HG03521 (cell line): ENCODE data around the gene TTC28.

Experiments used
- ATAC-seq: cut with Tn5 transposase; IDR thresholded peaks from one replicate; pipeline ENCODE4 v1.9.1; 2021; ENCODE audit warnings: mild to moderate bottlenecking, moderate library complexity; ENCODE audit not compliant: unreplicated experiment

The TTC28 gene

DNA sequence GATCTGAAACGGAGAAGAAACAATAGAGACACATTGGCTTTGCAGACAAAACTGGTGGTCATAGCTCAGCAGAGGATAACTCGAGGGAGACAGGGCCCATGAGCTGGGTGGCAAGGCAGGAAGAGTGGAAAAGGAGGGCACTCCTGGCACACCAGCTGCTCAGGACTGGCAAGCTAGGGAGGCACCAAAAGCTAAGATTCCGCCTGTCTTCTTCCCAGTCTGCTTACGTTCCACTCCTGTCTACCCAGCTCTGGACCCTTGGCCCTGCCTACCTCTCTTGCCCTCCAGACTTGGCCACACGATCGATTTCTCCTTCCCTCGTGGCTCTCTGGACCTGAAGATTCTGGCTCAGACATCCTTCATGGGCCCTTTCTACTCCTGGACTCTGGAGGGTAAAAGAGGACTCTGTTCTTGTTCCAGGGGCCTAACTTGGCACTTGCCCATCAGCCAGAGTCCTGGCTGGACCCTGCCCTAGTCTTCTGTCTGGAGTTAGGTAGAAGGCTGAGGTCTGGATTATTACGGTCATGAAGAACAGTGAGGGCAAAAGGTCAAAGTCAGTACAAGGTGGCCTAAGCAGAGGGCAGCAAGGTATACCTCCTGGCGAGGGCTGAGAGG lies 645.4 kb downstream of the TTC28 start:
- ATAC-seq, result no peak

GRCh38 chr22:28032861-28033260 lies 646.8 kb downstream of the TTC28 start:
- no peak for ATAC-seq

DNA sequence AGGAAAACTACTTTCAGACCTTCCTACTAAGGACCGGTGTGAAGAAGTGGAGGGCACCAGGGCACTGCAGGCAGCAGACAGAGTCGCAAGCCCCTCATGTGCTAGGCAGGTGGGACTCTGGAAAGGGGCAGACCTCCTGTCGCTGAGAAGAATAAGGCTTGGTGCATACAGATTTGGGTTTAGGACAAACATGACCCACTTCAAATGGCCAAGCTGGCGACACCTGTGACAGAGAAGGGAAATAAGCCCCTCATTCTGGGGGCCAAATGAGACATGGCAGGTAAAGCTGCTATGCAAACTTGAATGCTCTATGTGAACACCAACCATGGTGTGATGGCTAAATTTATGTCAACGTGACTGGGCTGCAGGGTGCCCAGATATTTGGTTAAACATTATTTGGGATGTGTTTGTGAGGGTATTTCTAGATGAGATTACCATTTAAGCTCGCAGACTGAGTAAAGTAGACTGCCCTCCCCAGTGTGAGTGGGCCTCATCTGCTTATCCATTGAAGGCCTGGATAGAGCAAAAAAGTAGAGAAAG lies 648.2 kb downstream of the TTC28 start:
- no peak for ATAC-seq

- ATAC-seq, result no peak
Observed at GRCh38 chr22:28030473-28030872, 649.2 kb downstream of the TTC28 start.

- no peak for ATAC-seq
Observed at GRCh38 chr22:28029956-28030355, 649.7 kb downstream of the TTC28 start.

DNA sequence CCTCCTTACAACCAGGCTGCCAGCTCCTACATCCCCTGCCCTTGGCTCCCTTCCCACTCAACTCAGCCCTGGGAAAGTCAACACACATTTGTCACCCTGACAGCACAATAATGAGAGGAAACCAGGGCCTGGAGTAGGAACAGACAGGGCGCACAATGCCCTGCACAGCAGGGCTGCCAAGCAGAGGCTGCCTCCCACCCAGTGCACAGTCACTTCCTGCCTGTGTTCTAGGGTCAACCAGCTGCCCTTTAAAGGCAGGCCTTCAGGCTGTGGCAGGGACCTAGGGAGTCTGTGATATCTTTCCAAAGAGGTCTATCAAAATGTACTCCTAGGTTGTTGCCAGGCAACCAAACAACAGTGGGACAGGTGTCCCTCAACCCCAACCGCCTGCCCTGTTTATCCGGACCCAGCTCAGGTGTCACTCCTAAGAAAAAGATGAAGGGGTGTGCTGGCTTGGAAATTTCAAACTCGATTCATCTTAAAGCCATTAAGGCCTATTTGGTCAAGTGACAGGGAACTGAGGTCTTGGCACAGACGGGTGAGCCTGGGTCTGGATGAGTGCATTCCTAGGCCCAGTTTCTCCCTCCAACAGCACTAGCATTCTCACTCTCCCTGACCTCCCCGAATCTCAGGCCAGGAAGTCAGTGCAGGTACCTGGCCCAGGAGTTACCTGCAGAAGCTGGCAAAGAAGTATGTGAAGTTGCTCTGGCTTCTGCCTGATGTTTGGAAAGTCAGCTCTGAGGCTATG lies 650.3 kb downstream of the TTC28 start:
- no peak for ATAC-seq

DNA sequence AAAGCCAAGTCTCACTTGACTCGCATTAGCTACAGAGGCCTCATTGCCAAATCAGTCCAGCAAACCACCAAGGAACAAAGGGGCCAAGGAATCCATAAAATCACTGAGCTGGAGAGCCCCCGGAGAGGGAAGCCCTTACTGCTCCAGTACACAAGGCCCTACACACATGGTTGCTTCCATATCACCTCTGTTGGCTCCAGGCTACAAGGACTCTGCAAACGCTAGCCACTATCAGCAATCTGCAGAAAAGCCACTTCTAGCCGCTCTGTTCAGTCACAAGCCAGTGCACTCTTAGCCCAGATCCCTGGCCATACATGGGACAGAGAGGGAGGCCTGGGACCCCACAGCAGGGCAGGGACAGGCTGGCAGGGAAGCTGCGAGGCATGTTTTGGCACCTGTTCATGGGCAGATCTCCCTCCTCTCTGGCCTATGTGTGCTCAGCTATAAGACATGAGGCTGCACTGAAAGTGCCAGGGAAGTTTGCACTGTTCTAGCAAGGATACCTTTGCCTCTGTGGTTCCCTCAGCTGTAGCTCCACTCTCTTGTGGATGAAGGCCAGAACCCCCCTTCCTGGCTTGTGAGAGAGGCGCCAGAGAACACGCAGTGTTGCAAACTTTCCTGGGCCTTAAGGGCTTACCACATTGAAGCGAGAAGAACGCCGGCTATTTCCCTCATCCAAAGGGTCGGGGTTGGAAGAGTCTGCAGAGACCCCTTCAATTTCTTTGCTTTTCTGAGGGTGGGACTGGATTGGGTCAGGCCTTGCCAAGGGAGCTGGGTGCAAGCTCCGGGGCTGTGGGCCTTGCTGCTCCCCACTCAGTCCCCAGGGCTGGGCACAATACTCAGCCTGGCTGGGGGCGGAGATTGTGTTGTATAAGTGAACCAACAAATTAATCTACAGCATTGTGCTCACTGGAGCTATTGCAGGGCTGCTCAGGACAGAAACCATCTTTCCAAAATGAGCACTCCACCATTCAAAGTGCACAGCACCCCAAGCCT lies 651.9 kb downstream of the TTC28 start:
- ATAC-seq, result no peak

DNA sequence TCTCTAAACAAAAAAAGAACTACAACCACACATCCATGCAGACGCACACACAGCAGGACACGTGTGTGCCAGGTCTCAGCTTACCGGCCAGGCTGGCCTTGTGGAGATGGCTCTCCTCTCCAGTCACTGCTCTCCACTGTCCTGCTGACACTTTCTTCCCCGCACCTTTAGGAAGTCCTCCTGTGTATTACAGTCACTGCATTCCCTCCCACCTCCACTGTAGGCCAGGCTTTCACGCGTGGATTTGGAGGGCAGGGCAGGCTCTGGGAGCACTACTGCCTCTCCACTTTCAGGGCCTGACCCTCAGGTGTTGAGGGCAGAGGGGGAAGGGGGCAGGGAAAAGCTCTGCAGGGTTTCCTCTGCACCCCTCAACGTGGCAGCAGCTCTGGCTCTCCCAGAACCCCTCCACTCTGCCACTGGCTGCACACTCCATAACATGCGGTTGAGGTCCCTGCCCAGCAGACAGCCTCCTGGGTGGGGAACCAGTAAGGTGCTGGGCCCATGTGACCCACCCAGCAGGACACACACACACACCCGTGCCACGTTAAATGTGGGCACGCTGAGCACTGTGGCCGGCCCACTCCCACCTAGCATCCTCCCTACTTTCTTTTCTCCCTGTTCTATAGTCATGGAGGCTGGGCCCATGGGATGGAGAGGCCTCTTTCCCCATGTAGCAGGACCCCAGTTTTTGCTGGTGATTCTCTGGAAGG lies 653.6 kb downstream of the TTC28 start:
- no peak for ATAC-seq

DNA sequence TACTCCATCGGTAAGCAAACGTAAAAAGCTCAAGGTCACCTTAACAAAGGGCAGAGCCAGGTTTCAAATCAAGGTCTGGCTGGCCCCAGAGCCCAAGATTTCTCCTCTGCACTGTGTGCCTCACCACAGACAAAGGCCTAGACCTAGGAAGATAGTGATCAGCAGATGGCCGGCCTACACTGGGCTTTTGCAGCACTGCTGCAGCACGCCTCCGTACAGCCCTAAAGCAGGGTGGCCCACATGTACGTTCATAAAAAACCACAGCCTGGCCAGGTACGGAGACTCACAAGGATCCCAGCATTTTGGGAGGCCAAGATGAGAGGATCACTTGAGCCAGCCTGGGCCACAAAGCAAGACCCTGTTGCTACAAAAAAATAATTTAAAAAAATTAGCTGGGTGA lies 654.3 kb downstream of the TTC28 start:
- ATAC-seq, result no peak

GRCh38 chr22:28024422-28024888 lies 655.2 kb downstream of the TTC28 start:
- ATAC-seq, result no peak

DNA sequence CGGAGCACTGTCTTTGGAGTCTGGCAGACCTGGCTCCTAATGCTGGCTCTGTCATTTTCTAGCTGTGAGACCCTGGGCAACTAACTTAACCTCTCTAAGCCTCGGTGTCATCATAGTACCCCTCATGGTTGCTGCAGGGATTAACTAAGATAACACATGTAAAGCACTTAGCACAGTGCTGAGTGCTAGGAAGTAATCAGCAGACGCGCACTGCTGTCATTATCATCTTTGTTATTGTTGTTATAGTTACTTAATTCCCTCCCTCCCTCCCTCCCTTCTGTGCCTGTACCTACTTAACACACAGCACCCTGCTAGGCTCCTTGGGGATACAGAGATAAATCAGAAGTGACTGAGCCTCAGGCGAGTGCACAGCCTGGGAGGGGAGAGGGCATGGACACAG lies 655.9 kb downstream of the TTC28 start:
- ATAC-seq, result no peak

GRCh38 chr22:28023036-28023435 lies 656.6 kb downstream of the TTC28 start:
- no peak for ATAC-seq

DNA sequence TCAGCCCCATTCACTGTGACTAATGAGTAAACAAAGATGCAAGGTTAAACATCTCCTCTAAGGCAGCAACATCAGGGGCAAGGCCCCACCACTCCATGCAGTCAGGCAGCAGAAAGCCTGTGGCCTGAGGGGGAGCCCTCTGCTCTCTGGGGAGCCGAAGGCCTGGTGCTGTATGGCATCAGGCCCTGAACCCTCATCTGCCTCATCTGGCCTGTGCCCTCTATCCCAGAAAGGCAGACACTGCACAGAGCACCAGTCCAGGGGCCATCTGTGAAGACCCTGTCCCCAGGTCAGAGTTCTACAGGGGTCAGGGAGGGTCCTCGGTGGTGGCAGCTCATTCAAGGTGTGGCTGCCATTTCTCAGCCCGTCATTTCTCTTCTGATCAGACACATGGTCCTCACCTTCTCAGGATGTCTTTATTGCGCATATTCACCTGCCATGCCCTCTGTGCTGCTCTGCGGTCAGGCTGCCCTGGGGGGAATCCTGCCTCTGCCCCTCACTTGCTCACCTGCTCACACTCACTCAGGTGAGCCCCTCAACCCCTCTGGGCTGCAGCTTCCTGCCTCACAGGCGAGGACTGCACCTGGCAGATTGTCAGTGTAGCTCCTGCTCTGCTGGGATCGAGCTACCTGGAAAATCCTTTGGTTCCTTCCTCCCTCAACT lies 657.5 kb downstream of the TTC28 start:
- ATAC-seq, result no peak

DNA sequence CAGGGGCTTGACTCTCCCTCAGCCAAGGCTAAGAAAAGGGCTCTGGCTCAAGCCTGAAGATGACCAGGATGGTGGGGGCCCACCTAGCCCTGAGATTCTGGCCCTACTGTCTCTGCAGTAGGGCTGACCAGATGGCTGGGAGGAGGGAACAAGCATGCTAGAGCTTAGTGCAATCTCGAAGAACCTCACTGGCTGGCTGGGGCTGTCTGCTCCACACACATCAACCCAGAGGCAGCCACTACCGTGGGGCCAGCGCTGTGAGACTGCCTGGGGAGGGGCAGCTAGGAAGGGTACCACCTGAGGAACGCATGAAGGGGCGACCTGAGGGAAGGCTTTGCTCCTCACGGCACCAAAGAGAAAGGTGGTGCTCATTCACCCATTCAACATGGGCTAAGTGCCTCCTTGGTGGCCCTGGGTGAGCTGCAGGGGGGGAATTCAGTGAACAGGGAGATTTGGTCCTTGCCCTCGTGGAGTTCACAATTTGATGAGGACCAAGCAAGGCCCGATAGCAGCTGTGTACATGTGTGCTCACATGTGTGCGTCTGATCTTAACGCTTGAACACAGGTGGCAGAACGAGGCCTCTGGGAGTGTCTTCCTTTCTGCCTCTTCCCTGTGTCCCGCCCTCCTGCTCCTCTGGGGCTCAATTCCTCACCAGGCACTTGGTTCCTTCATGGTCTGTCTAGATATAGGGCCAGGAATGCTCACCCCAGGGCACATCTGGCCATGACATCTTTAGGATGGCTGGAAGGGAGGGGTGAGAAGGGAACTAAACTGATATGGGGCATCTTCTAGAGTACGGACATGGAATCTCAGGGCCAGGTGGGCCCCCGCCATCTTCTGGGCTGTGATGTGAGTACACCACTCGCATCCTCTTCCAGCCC lies 658.3 kb downstream of the TTC28 start:
- no peak for ATAC-seq

DNA sequence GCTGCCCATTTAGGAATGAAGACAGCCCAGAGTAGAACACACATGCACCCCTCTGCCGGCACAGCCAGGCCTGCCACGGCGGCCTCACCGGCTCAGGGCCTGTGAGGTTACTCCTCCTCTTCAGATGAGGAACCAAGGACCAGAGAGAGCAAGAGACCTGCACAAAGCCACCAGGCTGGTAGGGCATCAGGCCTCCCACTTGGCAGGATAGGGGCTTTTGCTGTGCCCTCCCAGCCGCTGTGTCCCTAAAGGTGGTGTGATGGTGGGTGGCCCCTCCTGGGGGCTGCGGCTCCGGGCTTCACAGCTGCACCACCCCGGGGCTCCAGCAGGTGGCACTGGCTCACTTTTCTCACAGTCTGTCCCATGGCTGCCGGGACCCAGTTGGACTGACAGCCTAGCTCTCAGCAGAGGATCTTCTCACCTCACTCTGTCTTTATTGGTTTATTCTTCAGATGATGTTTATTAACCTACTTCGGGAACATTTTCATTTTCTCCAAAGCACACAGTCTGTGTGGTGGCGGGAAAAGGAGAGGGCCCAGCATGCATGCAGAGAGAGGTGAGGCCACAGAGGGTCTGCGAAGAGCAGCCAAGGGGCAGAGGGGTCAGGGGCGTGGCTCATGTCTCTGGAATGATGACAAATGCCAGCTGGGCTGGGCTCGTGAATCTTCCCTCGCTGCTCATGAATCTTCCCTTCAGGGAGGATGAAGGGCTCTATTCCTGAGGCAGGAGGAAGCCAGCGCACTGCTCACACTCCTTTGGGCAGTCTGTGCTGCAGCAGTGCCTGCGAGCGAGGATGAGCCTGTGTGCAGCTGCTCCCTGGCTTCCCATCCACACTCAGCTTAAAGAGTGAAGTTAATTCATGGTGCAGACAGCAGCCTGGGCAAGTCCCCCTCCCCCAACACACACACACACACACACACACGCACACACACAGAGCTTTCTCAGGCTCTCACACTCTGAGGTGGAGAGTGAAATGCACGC lies 659.5 kb downstream of the TTC28 start:
- no peak for ATAC-seq

GRCh38 chr22:28019360-28019759 lies 660.3 kb downstream of the TTC28 start:
- ATAC-seq, result no peak

DNA sequence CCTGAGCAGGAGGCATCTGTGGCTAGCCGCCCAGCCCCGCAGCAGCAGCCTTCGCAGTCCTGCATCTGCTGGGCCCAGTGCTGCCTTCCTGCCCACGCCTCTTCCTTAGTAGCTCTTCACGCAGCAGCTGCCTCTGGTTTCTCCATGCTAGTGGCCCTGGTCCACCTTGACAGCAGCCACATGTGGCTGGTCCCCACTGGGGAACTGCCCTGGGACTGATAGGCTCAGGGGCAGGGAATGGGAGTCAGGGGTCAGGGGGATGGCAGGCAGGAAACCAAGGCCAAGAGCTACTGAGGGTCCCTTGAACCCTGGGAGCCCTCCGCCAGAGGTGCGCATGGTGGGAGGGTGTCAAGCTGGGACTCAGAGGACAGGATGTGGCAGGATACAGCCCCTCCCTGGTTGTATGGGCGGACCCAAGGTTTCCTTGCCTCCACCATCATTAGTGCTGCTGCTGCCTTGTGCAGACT lies 661.1 kb downstream of the TTC28 start:
- no peak for ATAC-seq

DNA sequence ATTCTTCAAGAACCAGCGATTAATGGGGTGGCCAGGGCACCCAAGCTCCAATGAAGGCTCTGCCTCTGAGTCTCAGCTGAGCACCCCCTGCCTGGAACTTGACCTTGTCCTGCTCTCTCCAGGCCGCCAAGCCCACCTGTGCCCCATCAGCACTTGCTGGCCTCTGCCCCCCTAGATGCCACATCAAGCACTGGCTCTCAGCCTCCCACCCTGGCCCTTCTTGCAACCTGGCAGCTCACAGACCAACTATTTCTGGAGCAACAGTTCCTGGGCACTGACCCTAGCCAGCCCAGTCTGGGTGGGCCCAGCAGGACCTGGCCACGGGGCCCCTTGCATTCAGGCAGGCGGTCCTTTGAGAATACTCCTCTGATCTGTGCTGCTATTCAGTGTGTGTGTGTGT lies 661.8 kb downstream of the TTC28 start:
- no peak for ATAC-seq
